Nephron (organoid): ENCODE data around the gene LCT.
"Not testable (repeated sequence)": the region's sequence is repeated elsewhere in the genome, so short reads cannot be mapped to it uniquely, and the experiment has no call there.

Source experiments
- H3K27ac Mint-ChIP-seq, 3 experiments: 2 replicates each; pipeline ENCODE4 v1.8.0; 2020; ENCODE audit warnings: mixed read lengths in 3 of 3, mild to moderate bottlenecking in 2 of 3, moderate library complexity in 1 of 3
- H3K27me3 Mint-ChIP-seq: 2 replicates; pipeline ENCODE4 v1.8.0; 2021; ENCODE audit warnings: low read depth, mild to moderate bottlenecking, moderate library complexity, mixed read lengths
- H3K36me3 Mint-ChIP-seq: 2 replicates; pipeline ENCODE4 v1.8.0; 2020; ENCODE audit warnings: low read depth, mixed read lengths
- H3K4me1 Mint-ChIP-seq: 2 replicates; pipeline ENCODE4 v1.8.0; 2020; ENCODE audit warnings: mixed read lengths
- H3K4me3 Mint-ChIP-seq, 3 experiments: 2 replicates each; pipeline ENCODE4 v1.8.0; 2020; ENCODE audit warnings: mild to moderate bottlenecking in 3 of 3, mixed read lengths in 3 of 3, moderate library complexity in 2 of 3
- H3K9me3 Mint-ChIP-seq: 2 replicates; pipeline ENCODE4 v1.8.0; 2020; ENCODE audit warnings: mixed read lengths
- TF ChIP-seq, protein P1 (sequence below), 3 experiments: fragments of 200-600 bp; sonication (generic); IDR thresholded peaks; one replicate each; pipeline ENCODE4 v1.5.0; 2021; ENCODE audit warnings: antibody characterized with exemption in 3 of 3; ENCODE audit not compliant: unreplicated experiment in 3 of 3

LCT gene

DNA sequence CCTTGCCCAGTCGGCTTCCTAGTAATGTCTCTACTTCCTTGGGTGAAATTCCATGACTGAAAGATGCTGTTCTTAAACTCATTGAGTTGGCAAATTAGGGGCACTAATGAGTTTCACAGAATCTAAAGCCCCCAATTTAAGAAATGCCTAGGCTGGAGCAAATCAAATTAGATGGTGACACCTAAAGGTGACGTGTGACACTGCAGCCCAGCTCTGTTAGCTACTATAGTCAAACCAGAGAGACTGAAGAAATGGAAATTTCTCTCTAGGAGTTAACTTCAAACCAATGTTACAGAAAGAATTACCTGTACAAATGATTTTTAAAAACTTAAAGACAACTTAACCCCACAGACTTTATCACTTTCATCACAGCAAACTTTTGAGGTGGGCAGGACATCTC lies 37.2 kb downstream of the LCT start:
- peaks cover 6% of the 10 kb centered on the region for H3K9me3 Mint-ChIP-seq
- no peaks in the 10 kb centered on the region for H3K4me1 Mint-ChIP-seq
- H3K4me3 Mint-ChIP-seq = no peak overlapping the region

DNA sequence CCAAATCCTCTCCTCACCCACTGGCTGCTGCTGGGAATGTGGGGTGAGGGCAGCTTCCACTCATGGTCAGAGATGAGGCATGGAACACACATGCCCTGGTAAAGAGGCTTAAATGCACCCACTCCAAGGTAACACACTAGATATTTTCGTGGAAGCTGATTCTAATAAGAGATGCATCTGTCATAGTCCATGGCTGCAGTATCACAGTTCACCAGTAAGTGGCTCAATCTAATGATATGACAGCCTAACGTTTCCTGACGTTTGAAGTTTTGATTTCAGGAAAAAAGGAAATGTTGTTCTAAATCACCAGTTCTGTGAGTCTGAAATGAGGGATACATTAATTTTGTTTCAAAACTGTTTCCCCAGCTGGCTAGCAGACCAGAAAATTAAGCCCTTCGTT lies 38.2 kb downstream of the LCT start:
- no peaks in the 10 kb centered on the region for H3K27me3 Mint-ChIP-seq
- H3K4me3 Mint-ChIP-seq = no peak overlapping the region
- no peaks in the 10 kb centered on the region for H3K36me3 Mint-ChIP-seq
- peaks cover 6% of the 10 kb centered on the region for H3K9me3 Mint-ChIP-seq
- no peak overlapping the region for H3K27ac Mint-ChIP-seq
- no peaks in the 10 kb centered on the region for H3K4me1 Mint-ChIP-seq
- TF ChIP-seq, protein P1, sequence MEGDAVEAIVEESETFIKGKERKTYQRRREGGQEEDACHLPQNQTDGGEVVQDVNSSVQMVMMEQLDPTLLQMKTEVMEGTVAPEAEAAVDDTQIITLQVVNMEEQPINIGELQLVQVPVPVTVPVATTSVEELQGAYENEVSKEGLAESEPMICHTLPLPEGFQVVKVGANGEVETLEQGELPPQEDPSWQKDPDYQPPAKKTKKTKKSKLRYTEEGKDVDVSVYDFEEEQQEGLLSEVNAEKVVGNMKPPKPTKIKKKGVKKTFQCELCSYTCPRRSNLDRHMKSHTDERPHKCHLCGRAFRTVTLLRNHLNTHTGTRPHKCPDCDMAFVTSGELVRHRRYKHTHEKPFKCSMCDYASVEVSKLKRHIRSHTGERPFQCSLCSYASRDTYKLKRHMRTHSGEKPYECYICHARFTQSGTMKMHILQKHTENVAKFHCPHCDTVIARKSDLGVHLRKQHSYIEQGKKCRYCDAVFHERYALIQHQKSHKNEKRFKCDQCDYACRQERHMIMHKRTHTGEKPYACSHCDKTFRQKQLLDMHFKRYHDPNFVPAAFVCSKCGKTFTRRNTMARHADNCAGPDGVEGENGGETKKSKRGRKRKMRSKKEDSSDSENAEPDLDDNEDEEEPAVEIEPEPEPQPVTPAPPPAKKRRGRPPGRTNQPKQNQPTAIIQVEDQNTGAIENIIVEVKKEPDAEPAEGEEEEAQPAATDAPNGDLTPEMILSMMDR (IDR thresholded peaks at IDR 0.05; ENCODE audit: unreplicated experiment in 3 of 3) = peak; percentile 8 to 16 (median 11)

More for the DNA sequence above, 37.2 kb downstream of the LCT start:
- Mint-ChIP-seq H3K36me3 (no peaks in the 10 kb centered on the region), H3K27me3 (no peaks in the 10 kb centered on the region), H3K27ac (no peak overlapping the region)
- TF ChIP-seq, protein P1 (IDR thresholded peaks at IDR 0.05; ENCODE audit: unreplicated experiment in 3 of 3) = no peak

DNA sequence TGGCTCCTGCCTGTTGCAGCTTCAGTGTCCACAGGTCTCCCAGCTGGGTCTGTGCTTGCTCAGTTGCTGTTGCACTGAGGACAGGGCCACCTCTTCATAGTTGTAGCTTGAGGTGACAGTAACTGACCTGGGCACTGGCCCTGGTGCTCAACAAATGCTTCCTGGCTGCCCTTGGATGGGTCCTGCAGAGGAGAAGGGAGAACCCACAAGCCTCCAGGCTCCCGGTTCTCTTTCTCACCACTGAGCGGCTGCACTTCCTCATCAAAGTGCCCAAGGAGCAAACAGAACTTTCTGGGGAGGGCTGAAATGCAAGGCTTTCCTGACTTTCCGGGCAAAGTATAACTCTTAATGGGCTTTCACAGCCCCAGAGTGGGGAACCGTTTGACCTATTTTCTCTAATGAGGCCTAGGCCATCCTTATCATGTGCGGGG lies 38.7 kb downstream of the LCT start:
- Mint-ChIP-seq H3K27me3 (no peaks in the 10 kb centered on the region), H3K9me3 (peaks cover 6% of the 10 kb centered on the region), H3K27ac (no peak overlapping the region), H3K4me1 (no peaks in the 10 kb centered on the region), H3K36me3 (no peaks in the 10 kb centered on the region), H3K4me3 (no peak overlapping the region)
- TF ChIP-seq, protein P1 (IDR thresholded peaks at IDR 0.05; ENCODE audit: unreplicated experiment in 3 of 3) = no peak

DNA sequence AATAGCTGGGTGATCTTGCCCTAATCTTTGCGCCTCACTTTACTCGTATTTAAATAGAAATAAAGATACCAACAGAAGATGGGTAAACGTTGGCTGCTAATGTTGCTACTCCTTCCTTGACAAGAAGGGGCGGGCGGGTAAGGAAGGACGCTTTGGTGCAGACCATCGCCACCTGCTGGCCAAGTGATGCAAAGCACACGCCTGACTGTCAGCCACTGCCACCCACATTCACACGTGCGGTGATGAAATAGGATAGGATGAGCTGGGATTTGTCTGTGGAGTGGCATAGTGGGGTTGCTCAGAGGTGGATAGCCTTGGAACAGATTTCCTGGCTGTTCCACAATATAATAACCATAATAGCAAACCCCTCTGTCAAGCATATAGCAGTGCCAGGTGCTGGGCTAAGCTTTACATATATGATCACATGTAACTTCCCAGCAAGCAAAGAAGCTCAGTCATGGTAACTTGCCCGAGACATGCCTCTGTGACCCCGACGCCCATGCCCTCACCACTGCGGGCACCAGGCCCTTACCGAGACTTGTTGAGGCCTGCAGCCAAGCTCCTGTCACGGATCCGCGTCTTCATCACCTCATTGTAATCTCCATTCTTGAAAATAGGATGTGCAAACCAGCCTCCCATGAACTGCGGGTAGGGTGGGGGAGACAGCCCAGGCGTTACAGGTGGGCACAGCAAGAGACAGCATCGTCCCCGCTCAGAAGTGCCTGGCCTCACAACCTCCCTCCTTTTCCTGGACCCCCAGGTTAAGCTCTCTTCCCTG lies 39.3 kb downstream of the LCT start:
- Mint-ChIP-seq H3K4me1 (no peaks in the 10 kb centered on the region), H3K4me3 (no peak overlapping the region), H3K9me3 (peaks cover 6% of the 10 kb centered on the region), H3K27ac (no peak overlapping the region), H3K36me3 (no peaks in the 10 kb centered on the region), H3K27me3 (no peaks in the 10 kb centered on the region)
- TF ChIP-seq, protein P1 (IDR thresholded peaks at IDR 0.05; ENCODE audit: unreplicated experiment in 3 of 3) = peak; percentile 78 to 82 (median 79)

DNA sequence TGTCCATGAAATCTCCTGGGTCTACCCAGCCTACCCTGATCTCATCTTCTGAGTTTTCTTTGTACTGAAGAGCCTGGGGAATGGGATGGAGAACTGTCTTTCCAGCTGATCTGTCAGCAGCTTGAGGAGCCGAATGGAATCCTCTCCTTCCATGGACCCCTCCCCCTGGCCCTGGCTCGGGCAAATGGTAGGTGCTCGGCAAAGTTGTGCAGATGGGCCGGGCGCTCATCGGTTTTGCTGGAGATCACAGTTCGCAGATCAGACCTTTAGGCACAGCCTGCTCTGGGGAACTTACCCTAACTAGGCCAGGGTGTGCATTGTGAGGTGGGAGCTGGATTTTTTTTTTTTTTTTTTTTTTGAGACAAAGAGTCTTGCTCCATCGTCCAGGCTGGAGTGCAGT lies 40.4 kb downstream of the LCT start:
- no peaks in the 10 kb centered on the region for H3K4me1 Mint-ChIP-seq
- no peaks in the 10 kb centered on the region for H3K36me3 Mint-ChIP-seq
- TF ChIP-seq, protein P1 (IDR thresholded peaks at IDR 0.05; ENCODE audit: unreplicated experiment in 3 of 3) = no peak
- peaks cover 6% of the 10 kb centered on the region for H3K9me3 Mint-ChIP-seq
- H3K27me3 Mint-ChIP-seq = no peaks in the 10 kb centered on the region
- no peak overlapping the region for H3K4me3 Mint-ChIP-seq
- no peak overlapping the region for H3K27ac Mint-ChIP-seq

DNA sequence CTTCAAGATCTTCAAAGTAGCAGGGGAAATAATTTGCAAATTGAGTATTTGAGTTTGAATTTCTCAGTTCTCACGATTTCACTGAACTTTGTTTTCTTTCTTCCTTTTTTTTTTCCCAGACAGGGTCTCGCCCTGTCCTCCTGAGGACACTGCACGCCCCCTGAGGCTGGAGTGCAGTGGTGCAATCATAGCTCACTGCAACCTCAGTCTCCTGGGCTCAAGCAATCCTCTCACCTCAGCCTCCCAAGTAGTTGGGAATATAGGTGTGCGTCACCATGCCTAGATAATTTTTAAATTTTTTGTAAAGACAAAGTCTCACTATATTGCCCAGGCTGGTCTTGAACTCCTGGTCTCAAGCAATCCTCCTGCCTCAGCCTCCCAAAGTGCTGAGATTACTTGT lies 41.3 kb downstream of the LCT start:
- not testable (repeated sequence) for H3K4me1 Mint-ChIP-seq, H3K27me3 Mint-ChIP-seq, H3K36me3 Mint-ChIP-seq, H3K4me3 Mint-ChIP-seq, H3K27ac Mint-ChIP-seq, H3K9me3 Mint-ChIP-seq
